ENCODE measurements around the gene PIGW.

The PIGW gene

DNA sequence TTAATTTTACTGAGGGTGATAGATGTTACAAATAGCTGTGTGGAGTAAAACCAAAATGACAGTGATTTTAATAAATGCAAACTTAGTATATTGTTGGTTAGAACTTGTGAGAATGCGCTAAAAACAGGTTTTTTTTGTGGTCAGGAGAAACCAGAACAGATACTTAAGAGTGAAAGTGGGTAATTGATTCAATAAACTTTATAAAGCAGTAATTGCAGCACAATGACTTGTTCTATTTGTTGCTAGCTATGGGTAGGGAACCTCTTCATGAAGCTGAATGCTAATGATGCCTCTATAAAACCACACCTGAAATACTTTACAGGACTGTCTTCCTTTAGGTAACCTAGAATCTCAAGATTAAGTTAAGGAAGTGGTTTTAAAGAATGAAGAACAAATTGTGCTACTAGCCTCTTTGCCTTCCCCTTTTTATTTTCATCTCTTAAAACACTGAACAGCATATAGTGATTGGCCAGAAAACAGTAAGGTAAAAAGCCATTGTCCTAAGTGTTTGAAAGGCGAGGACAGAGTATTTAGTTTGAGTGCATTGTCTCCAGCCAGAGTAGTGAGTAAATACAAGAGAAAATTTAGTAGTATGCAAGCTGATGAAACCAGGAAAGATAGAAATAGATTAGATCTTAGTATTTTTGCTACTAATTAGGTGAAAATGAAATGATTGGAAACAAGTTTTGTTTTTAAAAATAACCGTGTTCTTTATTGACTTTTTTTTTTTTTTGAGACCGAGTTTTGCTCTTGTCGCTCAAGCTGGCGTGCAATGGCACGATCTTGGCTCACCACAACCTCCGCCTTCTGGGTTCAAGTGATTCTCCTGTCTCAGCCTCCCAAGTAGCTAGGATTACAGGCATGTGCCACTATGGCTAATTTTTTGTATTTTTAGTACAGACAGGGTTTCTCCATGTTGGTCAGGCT is 16.0 kb downstream of the PIGW start:
- no peak overlapping the region for H3K27ac ChIP-seq
- TF ChIP-seq, protein P1, sequence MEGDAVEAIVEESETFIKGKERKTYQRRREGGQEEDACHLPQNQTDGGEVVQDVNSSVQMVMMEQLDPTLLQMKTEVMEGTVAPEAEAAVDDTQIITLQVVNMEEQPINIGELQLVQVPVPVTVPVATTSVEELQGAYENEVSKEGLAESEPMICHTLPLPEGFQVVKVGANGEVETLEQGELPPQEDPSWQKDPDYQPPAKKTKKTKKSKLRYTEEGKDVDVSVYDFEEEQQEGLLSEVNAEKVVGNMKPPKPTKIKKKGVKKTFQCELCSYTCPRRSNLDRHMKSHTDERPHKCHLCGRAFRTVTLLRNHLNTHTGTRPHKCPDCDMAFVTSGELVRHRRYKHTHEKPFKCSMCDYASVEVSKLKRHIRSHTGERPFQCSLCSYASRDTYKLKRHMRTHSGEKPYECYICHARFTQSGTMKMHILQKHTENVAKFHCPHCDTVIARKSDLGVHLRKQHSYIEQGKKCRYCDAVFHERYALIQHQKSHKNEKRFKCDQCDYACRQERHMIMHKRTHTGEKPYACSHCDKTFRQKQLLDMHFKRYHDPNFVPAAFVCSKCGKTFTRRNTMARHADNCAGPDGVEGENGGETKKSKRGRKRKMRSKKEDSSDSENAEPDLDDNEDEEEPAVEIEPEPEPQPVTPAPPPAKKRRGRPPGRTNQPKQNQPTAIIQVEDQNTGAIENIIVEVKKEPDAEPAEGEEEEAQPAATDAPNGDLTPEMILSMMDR (conservative IDR thresholded peaks at IDR 0.05), result no peak

DNA sequence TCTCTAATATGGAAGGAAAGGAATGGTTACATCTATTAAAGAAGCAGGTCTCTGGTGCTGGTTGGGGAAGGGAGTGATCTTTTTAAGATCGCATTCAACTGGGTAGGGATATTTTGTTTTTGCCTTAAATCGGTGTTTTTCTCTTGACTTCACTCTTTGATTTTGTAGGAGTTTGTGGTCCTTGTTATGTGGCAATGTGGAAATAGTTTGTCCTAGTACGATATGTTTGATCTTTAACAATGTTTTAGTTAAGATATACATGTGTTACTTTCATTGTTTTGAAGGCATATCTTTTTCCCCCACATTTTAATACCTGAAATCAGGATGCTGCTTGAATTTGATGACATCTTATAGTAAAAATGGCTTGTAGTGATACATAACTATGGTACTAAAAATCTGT is 18.7 kb downstream of the PIGW start:
- TF ChIP-seq, protein P1 (conservative IDR thresholded peaks at IDR 0.05), result no peak
- H3K27ac ChIP-seq, result no peak overlapping the region

DNA sequence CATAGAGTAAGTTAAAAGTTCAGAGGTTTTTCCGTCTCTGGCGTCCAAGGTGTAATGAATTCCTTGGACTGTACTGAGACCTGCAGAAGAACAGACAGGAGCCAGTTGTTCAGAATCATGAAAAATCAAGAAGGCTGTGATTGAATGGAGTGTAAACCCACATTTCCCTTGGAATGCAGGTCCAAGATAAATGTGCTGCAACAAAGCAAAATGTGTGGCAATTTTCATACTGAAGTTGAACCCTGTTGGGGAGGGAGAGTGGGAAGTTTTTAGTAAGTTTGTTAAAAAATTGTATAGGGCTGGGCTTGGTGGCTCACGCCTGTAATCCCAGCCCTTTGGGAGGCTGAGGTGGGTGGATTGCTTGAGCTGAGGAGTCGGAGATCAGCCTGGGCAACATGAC is 31.3 kb downstream of the PIGW start:
- H3K27ac ChIP-seq, result no peak overlapping the region
- TF ChIP-seq, protein P1 (conservative IDR thresholded peaks at IDR 0.05), result no peak

DNA sequence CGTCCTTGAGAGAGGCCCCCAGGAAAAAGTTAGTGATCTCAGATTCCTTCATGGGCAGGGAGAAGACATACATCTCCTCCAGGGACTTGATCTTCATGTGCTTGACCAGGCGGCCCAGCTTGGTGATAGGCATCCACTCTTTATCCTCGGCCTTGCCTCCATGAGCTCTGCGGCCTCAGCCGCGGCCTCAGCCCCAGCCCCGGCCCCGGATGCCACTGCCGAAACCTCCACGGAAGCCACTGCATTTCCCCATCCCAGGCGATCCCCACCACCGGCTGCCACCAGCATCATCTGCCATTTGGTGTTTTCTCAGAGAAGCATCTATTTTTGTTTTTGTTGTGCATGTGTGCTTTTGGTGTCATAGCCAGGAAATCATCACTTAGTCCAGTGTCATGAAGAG is 40.2 kb downstream of the PIGW start:
- TF ChIP-seq, protein P1 (conservative IDR thresholded peaks at IDR 0.05), result no peak
- H3K27ac ChIP-seq, result no peak overlapping the region

DNA sequence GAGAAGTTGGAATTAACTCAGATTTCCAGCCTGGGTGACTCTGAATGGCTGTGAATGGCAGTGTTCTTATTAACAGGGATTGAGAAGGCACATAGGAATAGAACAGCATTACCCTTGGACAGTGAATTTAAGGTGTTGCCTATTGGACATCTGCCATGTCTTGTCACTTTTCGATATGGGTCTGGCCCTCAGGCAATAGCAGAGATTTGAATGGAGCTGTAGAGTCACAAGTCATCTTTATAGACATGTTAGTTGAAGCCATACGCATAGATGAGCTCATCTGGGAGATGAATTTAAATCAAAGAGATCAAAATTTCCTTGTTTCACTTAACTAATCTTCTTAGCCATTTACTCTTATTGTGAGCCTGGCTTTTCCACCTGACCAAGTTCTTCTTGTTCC is 42.0 kb downstream of the PIGW start:
- H3K27ac ChIP-seq, result no peak overlapping the region
- TF ChIP-seq, protein P1 (conservative IDR thresholded peaks at IDR 0.05), result no peak

DNA sequence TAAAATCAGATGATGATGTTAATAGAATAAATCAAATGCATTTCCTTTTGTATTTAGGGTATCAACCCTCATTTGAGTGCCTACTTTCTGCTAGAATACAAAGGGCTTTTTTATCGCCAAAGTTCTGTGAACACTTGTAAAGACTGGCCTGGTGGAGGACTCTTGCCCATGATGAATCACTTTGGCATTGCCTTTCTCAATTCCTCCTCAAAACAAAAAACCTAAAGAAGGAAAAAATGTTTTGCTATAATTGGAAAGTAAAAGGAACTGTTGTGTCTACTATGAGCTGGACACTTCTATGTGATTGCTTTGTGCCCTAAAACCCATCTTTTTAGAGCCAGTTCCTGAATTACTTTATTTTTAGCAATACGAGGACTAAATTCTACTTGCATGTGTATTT is 43.9 kb downstream of the PIGW start:
- TF ChIP-seq, protein P1 (conservative IDR thresholded peaks at IDR 0.05), result no peak
- no peak overlapping the region for H3K27ac ChIP-seq

DNA sequence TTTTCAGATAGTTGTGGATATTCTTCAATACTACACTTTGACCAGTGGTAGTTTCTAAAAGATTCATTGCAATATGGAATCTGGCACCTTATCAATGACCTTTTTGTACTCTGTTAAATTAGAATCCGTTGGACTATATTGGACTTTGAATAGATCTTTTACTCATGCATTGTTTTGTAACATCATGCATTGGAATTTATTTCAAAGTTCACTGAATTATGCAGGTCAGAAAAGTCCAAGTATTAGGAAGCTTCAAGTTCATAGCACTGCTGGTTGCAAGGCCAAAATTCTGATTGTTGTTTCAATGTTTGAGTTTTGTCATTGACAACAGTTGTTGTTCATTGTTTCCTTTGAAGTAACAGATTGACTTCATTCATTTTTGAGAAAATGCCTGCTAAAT is 49.0 kb downstream of the PIGW start:
- no peak overlapping the region for H3K27ac ChIP-seq
- TF ChIP-seq, protein P1 (conservative IDR thresholded peaks at IDR 0.05), result no peak
